Measurements from ENCODE around the gene SCAMP3. TPM values are rescaled to one million over a fixed set of nuclear protein-coding genes. Genes with fewer than 3 reads are reported as not detected.
A peak's percentile ranks its signal among the peaks of the same experiment; 100 is the strongest.

Gene SCAMP3
- total and polyA plus RNA-seq, 4 donors = 14.9 to 47.0 (median 31.7) TPM

- TF ChIP-seq FOXA2 (IDR thresholded peaks at IDR 0.05) = no peak
- no peak for TF ChIP-seq MAX (IDR thresholded peaks at IDR 0.05)
Observed at GRCh38 chr1:155250633-155251449, 11.3 kb downstream of the SCAMP3 start (continued).

GRCh38 chr1:155250246-155250632, 11.9 kb downstream of the SCAMP3 start:
- Histone ChIP-seq H3K27ac (ENCODE audit: low read depth in 1 of 2, low read length in 2 of 2) (no peak overlapping the region), H3K27me3 (ENCODE audit: control insufficient read depth in 4 of 4, insufficient read depth in 4 of 4, low read length in 3 of 4) (no peaks in the 10 kb centered on the region), H3K4me1 (ENCODE audit: control insufficient read depth in 4 of 4, insufficient read depth in 4 of 4, low read length in 3 of 4) (peaks cover 0 to 24% (median 14%) of the 10 kb centered on the region in 4 donors), H3K36me3 (ENCODE audit: control insufficient read depth in 4 of 4, insufficient read depth in 3 of 4, low read depth in 1 of 4, low read length in 3 of 4) (peaks cover 0 to 1% (median 0%) of the 10 kb centered on the region in 4 donors), H3K9ac (ENCODE audit: low read depth in 1 of 2, low read length in 2 of 2) (peak overlapping the region in 1 of 2 donors; percentile 53), H3K9me3 (ENCODE audit: control insufficient read depth in 4 of 4, low read length in 3 of 4) (no peaks in the 10 kb centered on the region), H3K4me3 (ENCODE audit: low read depth in 1 of 3, low read length in 3 of 3) (peak overlapping the region in 1 of 3 donors; percentile 3)
- WGBS = 33% methylated on average over 28 of the region's 28 CpGs
- no peak for TF ChIP-seq YY1 (IDR thresholded peaks at IDR 0.05)
- no peak for TF ChIP-seq EGR1 (IDR thresholded peaks at IDR 0.05; ENCODE audit: low read depth in 2 of 2)
- no peak for TF ChIP-seq REST (IDR thresholded peaks at IDR 0.05)
- no peak for TF ChIP-seq NR2F2 (IDR thresholded peaks at IDR 0.05)
- TF ChIP-seq HNF4G (IDR thresholded peaks at IDR 0.05) = no peak
- TF ChIP-seq ATF3 (IDR thresholded peaks at IDR 0.05) = no peak
- DNase-seq (ENCODE audit: low spot score) = peak; percentile 44

- WGBS = 93% methylated on average over 26 of the region's 26 CpGs
- DNase-seq (ENCODE audit: low spot score) = peak; percentile 47
- TF ChIP-seq FOXA1 (IDR thresholded peaks at IDR 0.05) = no peak
- no peak for TF ChIP-seq ATF3 (IDR thresholded peaks at IDR 0.05)
- TF ChIP-seq RAD21 (IDR thresholded peaks at IDR 0.05) = no peak
- no peak for TF ChIP-seq YY1 (IDR thresholded peaks at IDR 0.05)
- TF ChIP-seq GABPA (IDR thresholded peaks at IDR 0.05 in 1 of 2, conservative IDR thresholded peaks at IDR 0.05 in 1 of 2) = no peak
- TF ChIP-seq CTCF (IDR thresholded peaks at IDR 0.05; ENCODE audit: low read depth, low read length, missing input control) = no peak
- TF ChIP-seq EGR1 (IDR thresholded peaks at IDR 0.05; ENCODE audit: low read depth in 2 of 2) = no peak
- no peak for TF ChIP-seq REST (IDR thresholded peaks at IDR 0.05)
- no peak for TF ChIP-seq MAX (IDR thresholded peaks at IDR 0.05)
- TF ChIP-seq FOXA2 (IDR thresholded peaks at IDR 0.05) = no peak
- no peak for TF ChIP-seq TAF1 (conservative IDR thresholded peaks at IDR 0.05)
- TF ChIP-seq RXRA (IDR thresholded peaks at IDR 0.05) = no peak
- TF ChIP-seq HNF4G (IDR thresholded peaks at IDR 0.05) = no peak
- no peak for TF ChIP-seq HNF4A (conservative IDR thresholded peaks at IDR 0.05)
- TF ChIP-seq JUND (IDR thresholded peaks at IDR 0.05) = no peak
Observed at GRCh38 chr1:155247667-155248553, 14.2 kb downstream of the SCAMP3 start.

More at GRCh38 chr1:155247667-155248553, 14.2 kb downstream of the SCAMP3 start:
- H3K27me3 ChIP-seq (ENCODE audit: control insufficient read depth in 4 of 4, insufficient read depth in 4 of 4, low read length in 3 of 4) = no peaks in the 10 kb centered on the region
- H3K9ac ChIP-seq (ENCODE audit: low read depth in 1 of 2, low read length in 2 of 2) = no peak overlapping the region
- peaks cover 0 to 1% (median 0%) of the 10 kb centered on the region in 4 donors for H3K36me3 ChIP-seq (ENCODE audit: control insufficient read depth in 4 of 4, insufficient read depth in 3 of 4, low read depth in 1 of 4, low read length in 3 of 4)
- no peak overlapping the region for H3K27ac ChIP-seq (ENCODE audit: low read depth in 1 of 2, low read length in 2 of 2)
- no peaks in the 10 kb centered on the region for H3K9me3 ChIP-seq (ENCODE audit: control insufficient read depth in 4 of 4, low read length in 3 of 4)
- H3K4me3 ChIP-seq (ENCODE audit: low read depth in 1 of 3, low read length in 3 of 3) = no peak overlapping the region
- H3K4me1 ChIP-seq (ENCODE audit: control insufficient read depth in 4 of 4, insufficient read depth in 4 of 4, low read length in 3 of 4) = peaks cover 0 to 27% (median 19%) of the 10 kb centered on the region in 4 donors
